GM12801 (cell line): ENCODE results near the gene C1orf35.

ENCODE experiments used
- TF ChIP-seq, protein P1 (sequence below): IDR thresholded peaks from one replicate; pipeline ENCODE4 v1.5.1; 2011; ENCODE audit warnings: control low read depth; ENCODE audit not compliant: insufficient read length; ENCODE audit errors: extremely low read depth

The C1orf35 gene

GRCh38 chr1:228082918-228083870 lies 19.9 kb downstream of the C1orf35 start:
- TF ChIP-seq, protein P1, sequence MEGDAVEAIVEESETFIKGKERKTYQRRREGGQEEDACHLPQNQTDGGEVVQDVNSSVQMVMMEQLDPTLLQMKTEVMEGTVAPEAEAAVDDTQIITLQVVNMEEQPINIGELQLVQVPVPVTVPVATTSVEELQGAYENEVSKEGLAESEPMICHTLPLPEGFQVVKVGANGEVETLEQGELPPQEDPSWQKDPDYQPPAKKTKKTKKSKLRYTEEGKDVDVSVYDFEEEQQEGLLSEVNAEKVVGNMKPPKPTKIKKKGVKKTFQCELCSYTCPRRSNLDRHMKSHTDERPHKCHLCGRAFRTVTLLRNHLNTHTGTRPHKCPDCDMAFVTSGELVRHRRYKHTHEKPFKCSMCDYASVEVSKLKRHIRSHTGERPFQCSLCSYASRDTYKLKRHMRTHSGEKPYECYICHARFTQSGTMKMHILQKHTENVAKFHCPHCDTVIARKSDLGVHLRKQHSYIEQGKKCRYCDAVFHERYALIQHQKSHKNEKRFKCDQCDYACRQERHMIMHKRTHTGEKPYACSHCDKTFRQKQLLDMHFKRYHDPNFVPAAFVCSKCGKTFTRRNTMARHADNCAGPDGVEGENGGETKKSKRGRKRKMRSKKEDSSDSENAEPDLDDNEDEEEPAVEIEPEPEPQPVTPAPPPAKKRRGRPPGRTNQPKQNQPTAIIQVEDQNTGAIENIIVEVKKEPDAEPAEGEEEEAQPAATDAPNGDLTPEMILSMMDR: no peak

DNA sequence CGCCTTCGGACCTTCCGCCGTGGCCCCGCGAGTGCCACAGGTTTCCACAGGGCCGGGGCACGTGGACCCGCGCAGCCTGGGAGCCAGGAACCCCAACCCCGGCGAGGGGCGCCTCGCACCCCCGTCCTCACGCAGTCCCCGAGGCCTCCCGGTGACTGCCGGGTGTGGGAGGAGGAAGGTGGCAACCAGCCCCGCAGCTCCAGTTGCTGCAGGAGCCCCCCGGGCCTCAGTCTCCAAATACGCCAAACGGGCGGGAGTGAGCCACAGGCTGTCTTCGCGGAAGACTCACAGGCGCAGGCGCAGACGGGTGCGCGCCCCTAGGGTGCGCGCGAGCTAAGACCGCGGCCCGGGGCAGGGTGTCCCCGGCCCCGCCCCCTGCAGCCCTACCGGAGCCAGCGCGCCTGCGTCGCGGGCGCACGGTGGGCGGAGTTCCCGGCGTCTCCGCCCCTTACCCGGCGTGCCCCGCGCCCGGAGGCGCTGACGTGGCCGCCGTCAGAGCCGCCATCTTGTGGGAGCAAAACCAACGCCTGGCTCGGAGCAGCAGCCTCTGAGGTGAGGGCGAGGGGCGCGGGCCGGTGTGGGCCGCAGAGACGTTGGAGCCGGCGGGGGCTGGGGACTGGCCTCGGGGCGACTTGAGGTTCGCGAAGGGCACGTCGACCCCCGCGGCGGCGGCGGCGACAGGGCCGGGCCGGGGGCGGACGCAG lies 20.8 kb downstream of the C1orf35 start, which contains the start of gene ARF1:
Gene ARF1 (plus strand): TSS at position 495 of the 704 bp plus-strand sequence. CDS start 14,407 bp downstream, outside the sequence.
- TF ChIP-seq, protein P1: no peak

DNA sequence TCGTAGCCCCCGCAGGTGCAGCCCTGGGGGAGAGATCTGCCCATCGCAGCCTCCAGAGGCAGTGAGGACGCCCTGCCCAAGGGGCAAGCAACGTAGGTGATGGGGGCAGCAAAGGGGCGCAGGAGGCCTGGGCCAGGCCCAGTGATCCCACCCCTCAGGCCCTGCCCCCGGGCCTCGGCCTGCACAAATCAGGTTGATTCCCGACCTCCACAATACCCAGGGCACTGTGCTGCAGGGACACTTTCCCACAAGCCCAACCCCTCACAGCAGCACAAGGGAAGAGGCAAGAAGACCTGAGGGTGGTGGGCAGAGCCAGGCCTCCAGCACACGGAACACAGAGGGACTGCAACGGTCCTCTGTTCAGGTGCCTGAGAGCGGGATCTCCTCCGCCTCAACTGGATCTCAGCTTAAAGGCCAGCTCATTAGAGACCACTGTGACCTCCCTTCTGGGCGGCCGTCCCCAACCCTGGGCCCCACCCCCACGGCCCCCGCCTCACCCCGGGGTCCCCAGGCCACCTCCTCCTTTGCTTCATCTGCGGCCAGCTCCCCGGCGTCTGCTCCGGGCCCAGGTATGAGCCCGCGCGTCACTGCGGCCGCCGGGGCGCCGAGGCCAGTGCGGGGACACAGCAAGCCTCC lies 21.4 kb downstream of the C1orf35 start:
- TF ChIP-seq, protein P1: no peak

DNA sequence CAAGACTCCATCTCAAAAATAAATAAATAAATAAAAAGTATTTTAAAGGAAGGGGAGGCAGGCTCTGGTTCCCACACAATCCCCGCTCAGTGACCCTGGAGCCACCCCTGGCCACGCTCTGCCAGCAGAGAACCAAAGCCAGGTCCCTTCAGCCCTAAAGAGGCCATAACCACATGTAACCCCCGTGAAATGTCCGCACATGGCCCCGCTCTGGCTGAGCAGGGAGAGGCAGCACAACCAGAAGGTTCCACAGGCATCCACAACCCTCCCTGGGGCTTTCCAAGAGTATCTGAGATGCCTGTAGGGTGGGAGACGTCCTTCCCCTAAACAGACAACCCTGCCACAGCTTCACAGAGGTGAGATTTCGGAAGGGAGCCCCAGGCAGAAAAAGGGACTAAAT lies 22.0 kb downstream of the C1orf35 start:
- TF ChIP-seq, protein P1: no peak

- TF ChIP-seq, protein P1: no peak
These were observed 23.4 kb downstream of the C1orf35 start for GRCh38 chr1:228079601-228080263.

- TF ChIP-seq, protein P1: no peak
These were observed 24.1 kb downstream of the C1orf35 start for GRCh38 chr1:228079013-228079412.
